Activated CD8-positive, alpha-beta memory T cell treated with anti-CD3 and anti-CD28 coated beads, Interleukin-2, amount 50 U/mL, for 1 hour (primary cell): Measurements from ENCODE around the gene FOSB.

Experiments
- DNase-seq: peaks from one replicate; pipeline ENCODE4 v3.0.0-alpha.2; 2020; ENCODE audit errors: extremely low read depth

The FOSB gene

DNA sequence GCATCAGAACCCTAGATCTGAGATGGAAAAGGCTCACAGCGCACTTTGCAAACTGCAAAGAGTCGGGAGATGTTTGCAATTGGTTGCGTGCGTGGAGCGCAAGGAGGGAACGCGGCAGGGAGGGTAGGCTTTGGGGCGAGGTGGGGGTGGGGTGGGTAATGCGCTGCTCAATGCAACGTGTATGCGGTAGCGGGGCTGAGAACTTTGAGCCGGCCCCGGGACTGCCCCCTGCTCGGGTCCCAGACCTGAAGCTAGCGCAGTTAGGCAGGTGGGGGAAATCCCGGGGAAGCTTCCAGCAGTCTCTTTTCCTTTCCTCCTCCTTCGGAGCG, 971 bp downstream of the FOSB start:
- no peak for DNase-seq

- DNase-seq, result no peak
These were observed 1.5 kb downstream of the FOSB start for GRCh38 chr19:45469132-45469944.

DNA sequence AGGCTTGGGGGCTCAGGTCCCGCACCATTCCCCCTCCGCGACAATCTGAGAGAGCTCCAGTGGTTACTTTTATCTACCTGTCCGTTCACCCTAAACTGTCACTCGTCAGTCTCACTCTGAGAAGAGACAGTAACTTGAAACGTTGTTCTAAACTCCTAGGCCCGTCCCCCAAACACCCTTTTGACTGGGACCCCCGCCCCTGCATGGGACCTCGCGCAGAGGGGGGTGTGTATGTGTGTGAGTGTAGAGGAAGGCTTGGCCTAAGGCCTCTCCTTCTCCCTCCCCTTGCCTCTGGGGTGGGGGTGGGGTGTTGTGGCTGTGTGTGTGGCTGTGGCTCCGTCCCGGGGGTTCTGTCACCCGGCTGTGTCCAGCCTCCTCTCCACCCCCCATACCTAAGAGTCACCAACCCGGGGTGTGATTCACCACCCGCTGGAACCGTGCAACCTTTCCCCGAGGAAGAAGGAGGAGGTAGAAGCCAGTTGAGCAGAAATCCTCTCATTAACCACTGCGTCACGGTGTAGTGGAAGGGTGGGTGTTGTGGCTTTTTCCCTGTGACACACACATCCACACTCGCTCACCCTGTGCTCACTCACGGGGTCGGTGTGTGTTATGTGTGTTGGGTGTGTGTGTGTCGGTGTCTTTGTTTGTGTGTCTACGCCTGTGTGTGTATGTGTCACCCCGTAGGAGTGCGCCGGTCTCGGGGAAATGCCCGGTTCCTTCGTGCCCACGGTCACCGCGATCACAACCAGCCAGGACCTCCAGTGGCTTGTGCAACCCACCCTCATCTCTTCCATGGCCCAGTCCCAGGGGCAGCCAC, 2.4 kb downstream of the FOSB start:
- DNase-seq, result no peak

DNA sequence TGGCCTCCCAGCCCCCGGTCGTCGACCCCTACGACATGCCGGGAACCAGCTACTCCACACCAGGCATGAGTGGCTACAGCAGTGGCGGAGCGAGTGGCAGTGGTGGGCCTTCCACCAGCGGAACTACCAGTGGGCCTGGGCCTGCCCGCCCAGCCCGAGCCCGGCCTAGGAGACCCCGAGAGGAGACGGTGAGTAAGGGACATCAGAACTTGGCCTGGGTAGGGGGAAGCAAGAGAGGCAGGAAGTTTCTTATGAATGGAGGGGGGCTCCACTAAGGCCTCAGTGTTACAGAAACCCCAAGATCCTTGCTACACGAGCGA, 2.9 kb downstream of the FOSB start:
- DNase-seq, result no peak

- DNase-seq, result no peak
These were observed 3.5 kb downstream of the FOSB start for GRCh38 chr19:45471111-45471930.

- DNase-seq, result no peak
These were observed 4.3 kb downstream of the FOSB start for GRCh38 chr19:45471931-45472562.

DNA sequence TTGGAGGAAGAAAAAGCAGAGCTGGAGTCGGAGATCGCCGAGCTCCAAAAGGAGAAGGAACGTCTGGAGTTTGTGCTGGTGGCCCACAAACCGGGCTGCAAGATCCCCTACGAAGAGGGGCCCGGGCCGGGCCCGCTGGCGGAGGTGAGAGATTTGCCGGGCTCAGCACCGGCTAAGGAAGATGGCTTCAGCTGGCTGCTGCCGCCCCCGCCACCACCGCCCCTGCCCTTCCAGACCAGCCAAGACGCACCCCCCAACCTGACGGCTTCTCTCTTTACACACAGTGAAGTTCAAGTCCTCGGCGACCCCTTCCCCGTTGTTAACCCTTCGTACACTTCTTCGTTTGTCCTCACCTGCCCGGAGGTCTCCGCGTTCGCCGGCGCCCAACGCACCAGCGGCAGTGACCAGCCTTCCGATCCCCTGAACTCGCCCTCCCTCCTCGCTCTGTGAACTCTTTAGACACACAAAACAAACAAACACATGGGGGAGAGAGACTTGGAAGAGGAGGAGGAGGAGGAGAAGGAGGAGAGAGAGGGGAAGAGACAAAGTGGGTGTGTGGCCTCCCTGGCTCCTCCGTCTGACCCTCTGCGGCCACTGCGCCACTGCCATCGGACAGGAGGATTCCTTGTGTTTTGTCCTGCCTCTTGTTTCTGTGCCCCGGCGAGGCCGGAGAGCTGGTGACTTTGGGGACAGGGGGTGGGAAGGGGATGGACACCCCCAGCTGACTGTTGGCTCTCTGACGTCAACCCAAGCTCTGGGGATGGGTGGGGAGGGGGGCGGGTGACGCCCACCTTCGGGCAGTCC, 5.0 kb downstream of the FOSB start:
- DNase-seq, result no peak

DNA sequence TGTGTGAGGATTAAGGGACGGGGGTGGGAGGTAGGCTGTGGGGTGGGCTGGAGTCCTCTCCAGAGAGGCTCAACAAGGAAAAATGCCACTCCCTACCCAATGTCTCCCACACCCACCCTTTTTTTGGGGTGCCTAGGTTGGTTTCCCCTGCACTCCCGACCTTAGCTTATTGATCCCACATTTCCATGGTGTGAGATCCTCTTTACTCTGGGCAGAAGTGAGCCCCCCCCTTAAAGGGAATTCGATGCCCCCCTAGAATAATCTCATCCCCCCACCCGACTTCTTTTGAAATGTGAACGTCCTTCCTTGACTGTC, 5.5 kb downstream of the FOSB start:
- no peak for DNase-seq

GRCh38 chr19:45473682-45474605, 6.1 kb downstream of the FOSB start:
- DNase-seq, result no peak

GRCh38 chr19:45474606-45475521, 7.1 kb downstream of the FOSB start:
- DNase-seq, result no peak

- DNase-seq, result no peak
These were observed 7.9 kb downstream of the FOSB start for GRCh38 chr19:45475537-45476291.

DNA sequence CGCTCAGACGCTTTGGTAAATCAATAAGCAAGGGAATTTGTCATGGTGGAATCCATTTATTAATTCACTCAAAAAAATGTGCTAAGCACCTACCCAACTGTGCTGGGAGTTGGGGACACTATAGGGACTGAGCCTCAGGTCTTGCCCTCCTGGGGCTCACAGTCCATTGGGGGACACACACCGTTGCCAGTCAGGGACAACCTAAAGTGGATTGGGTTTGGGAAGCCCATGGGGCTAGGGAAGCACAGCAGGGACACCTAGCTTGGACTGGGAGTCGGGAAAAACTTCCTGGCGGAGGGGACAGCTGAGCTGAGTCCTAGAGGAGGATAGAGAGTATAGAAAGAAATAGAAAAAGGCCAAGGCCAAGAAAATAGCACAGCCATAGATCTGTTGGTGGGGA, 8.5 kb downstream of the FOSB start:
- no peak for DNase-seq

GRCh38 chr19:45477186-45477585, 9.4 kb downstream of the FOSB start:
- no peak for DNase-seq

GRCh38 chr19:45477713-45478453, 10.1 kb downstream of the FOSB start:
- no peak for DNase-seq

- DNase-seq, result no peak
These were observed 10.8 kb downstream of the FOSB start for GRCh38 chr19:45478454-45479238.

DNA sequence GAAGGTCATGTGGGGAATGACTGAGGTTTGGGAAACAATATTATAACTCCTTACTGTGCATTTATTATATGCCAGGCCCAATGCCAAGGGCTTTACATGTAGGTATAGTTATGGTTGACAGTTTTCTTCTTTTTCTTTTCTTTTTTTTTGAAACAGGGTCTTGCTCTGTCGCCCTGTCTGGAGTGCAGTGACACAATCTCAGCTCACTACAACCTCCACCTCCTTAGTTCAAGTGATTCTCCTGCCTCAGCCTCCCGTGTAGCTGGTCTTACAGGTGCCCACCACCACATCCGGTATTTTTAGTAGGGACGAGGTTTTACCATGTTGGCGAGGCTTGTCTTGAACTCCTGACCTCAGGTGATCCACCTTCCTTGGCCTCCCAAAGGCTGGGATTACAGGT, 15.2 kb downstream of the FOSB start:
- no peak for DNase-seq
